H1 (cell line): ENCODE data around the gene ZMYM3. TPM values are rescaled to one million over a fixed set of nuclear protein-coding genes. Genes with fewer than 3 reads are reported as not detected.
A peak's percentile ranks its signal among the peaks of the same experiment; 100 is the strongest.

Source experiments
- CTCF ChIA-PET: fragments of 300-600 bp; sonication (Branson Sonifier 250); formaldehyde crosslinking; loops from one replicate; lab custom pipeline; 2021; ENCODE audit not compliant: partially characterized antibody; lab: Charles Lee
- POLR2A ChIA-PET: fragments of 300-600 bp; sonication (Branson Sonifier 250); formaldehyde crosslinking; loops from one replicate; lab custom pipeline; 2021; ENCODE audit warnings: inconsistent platforms; ENCODE audit not compliant: partially characterized antibody; lab: Charles Lee
- DNase-seq, 2 experiments: peaks; one replicate each; pipeline versions ENCODE4 v3.0.0 to v3.0.0-alpha.2; 2010 to 2022; ENCODE audit warnings: low spot score in 2 of 2, low read depth in 1 of 2, mixed read lengths in 1 of 2
- FAIRE-seq: peaks from 2 replicates; lab custom pipeline; 2011; peaks lifted over from hg19 to GRCh38; lab: Jason Lieb, UNC
- H2AFZ ChIP-seq: 2 replicates; pipeline ENCODE4 v1.8.1; 2012; ENCODE audit warnings: low read length, inconsistent platforms
- H2AK5ac ChIP-seq: 2 replicates; pipeline ENCODE4 v1.6.1; 2013; ENCODE audit warnings: low read depth, low read length
- H2BK120ac ChIP-seq: replicated peaks from 2 replicates; pipeline ENCODE3; 2013; ENCODE audit warnings: low read depth, low read length, inconsistent platforms
- H2BK12ac ChIP-seq: 2 replicates; pipeline ENCODE4 v1.6.1; 2013; ENCODE audit warnings: low read depth, low read length
- H2BK15ac ChIP-seq: 2 replicates; pipeline ENCODE4 v1.6.1; 2013; ENCODE audit warnings: low read length
- H2BK20ac ChIP-seq: 2 replicates; pipeline ENCODE4 v1.6.1; 2013; ENCODE audit warnings: low read length
- H2BK5ac ChIP-seq: 2 replicates; pipeline ENCODE4 v1.6.1; 2013; ENCODE audit warnings: low read depth, low read length
- H3K14ac ChIP-seq: 2 replicates; pipeline ENCODE4 v1.6.1; 2013; ENCODE audit warnings: inconsistent platforms; ENCODE audit not compliant: insufficient read length
- H3K18ac ChIP-seq: 2 replicates; pipeline ENCODE4 v1.6.1; 2013; ENCODE audit warnings: low read length; ENCODE audit errors: extremely low read depth
- H3K23ac ChIP-seq: 2 replicates; pipeline ENCODE4 v1.6.1; 2013; ENCODE audit warnings: inconsistent platforms; ENCODE audit not compliant: insufficient read length
- H3K23me2 ChIP-seq: 2 replicates; pipeline ENCODE4 v1.6.1; 2013; ENCODE audit warnings: low read depth, low read length
- H3K27ac ChIP-seq: 2 replicates; pipeline ENCODE4 v1.6.1; 2011; ENCODE audit warnings: low read depth, low read length, inconsistent platforms
- H3K27me3 ChIP-seq, 4 experiments: replicated peaks in 1 of 4; 1 replicate in 1 of 4; 2 replicates in 3 of 4; pipeline versions ENCODE4 v1.6.1 to v1.8.1; 2011 to 2013; ENCODE audit warnings: low read length in 3 of 4, mild to moderate bottlenecking in 3 of 4, inconsistent platforms in 2 of 4, mixed read lengths in 2 of 4, moderate library complexity in 1 of 4; ENCODE audit not compliant: control insufficient read depth in 3 of 4, insufficient read depth in 3 of 4; ENCODE audit errors: extremely low read depth in 1 of 4
- H3K36me3 ChIP-seq, 4 experiments: 2 replicates each; pipeline versions ENCODE4 v1.6.1 to v1.8.1; 2011 to 2013; ENCODE audit warnings: mild to moderate bottlenecking in 4 of 4, low read length in 3 of 4, moderate library complexity in 2 of 4, control low read depth in 1 of 4, inconsistent platforms in 1 of 4; ENCODE audit not compliant: insufficient read depth in 4 of 4, control insufficient read depth in 2 of 4
- H3K4ac ChIP-seq: replicated peaks from 2 replicates; pipeline ENCODE3; 2013; ENCODE audit warnings: low read length, low read depth, mixed read lengths, inconsistent platforms; ENCODE audit not compliant: insufficient read length
- H3K4me1 ChIP-seq, 4 experiments: replicated peaks in 1 of 4; 1 replicate in 1 of 4; 2 replicates in 3 of 4; pipeline versions ENCODE4 v1.6.1 to v1.8.1; 2011 to 2013; ENCODE audit warnings: low read length in 3 of 4, inconsistent platforms in 2 of 4, mixed read lengths in 1 of 4; ENCODE audit not compliant: insufficient read depth in 4 of 4, control insufficient read depth in 3 of 4
- H3K4me2 ChIP-seq, 2 experiments: 2 replicates each; pipeline versions ENCODE4 v1.6.1 to v1.8.1; 2011 to 2013; ENCODE audit warnings: low read depth in 2 of 2, low read length in 2 of 2, control low read depth in 1 of 2, inconsistent platforms in 1 of 2, mild to moderate bottlenecking in 1 of 2; ENCODE audit not compliant: insufficient read depth in 1 of 2
- H3K4me3 ChIP-seq, 4 experiments: fragments of 200-600, 300-600 bp in 1 of 4; sonication (generic), shearing (Covaris generic), sonication (Bioruptor Twin) in 1 of 4; 2 replicates each; pipeline versions ENCODE4 v1.5.1 to v1.8.1; 2011 to 2016; ENCODE audit warnings: low read length in 4 of 4, low read depth in 3 of 4, control low read depth in 2 of 4, inconsistent platforms in 2 of 4, mild to moderate bottlenecking in 2 of 4, mixed read lengths in 1 of 4, moderate library complexity in 1 of 4; ENCODE audit not compliant: insufficient read depth in 2 of 4; ENCODE audit errors: extremely low read depth in 1 of 4
- H3K56ac ChIP-seq: replicated peaks from 2 replicates; pipeline ENCODE3; 2013; ENCODE audit warnings: low read depth, mild to moderate bottlenecking, mixed read lengths, low read length, inconsistent platforms; ENCODE audit not compliant: insufficient read length
- H3K79me1 ChIP-seq: 2 replicates; pipeline ENCODE4 v1.6.1; 2013; ENCODE audit warnings: low read depth, low read length, control low read depth
- H3K79me2 ChIP-seq, 2 experiments: 2 replicates each; pipeline versions ENCODE4 v1.6.1 to v1.8.1; 2012 to 2013; ENCODE audit warnings: low read length in 2 of 2, mild to moderate bottlenecking in 2 of 2, inconsistent platforms in 1 of 2; ENCODE audit not compliant: insufficient read depth in 2 of 2, control insufficient read depth in 1 of 2
- H3K9ac ChIP-seq, 4 experiments: replicated peaks in 1 of 4; 1 replicate in 1 of 4; 2 replicates in 3 of 4; pipeline versions ENCODE4 v1.6.1 to v1.8.1; 2011 to 2013; ENCODE audit warnings: low read depth in 3 of 4, low read length in 3 of 4, control low read depth in 2 of 4, mild to moderate bottlenecking in 2 of 4, moderate library complexity in 2 of 4, inconsistent platforms in 1 of 4; ENCODE audit errors: extremely low read depth in 1 of 4
- H3K9me3 ChIP-seq, 2 experiments: 2 replicates each; pipeline versions ENCODE4 v1.6.1 to v1.8.1; 2012 to 2013; ENCODE audit warnings: mild to moderate bottlenecking in 2 of 2, moderate library complexity in 2 of 2, control low read depth in 1 of 2, inconsistent platforms in 1 of 2, low read depth in 1 of 2, low read length in 1 of 2, mixed read lengths in 1 of 2; ENCODE audit not compliant: insufficient read depth in 2 of 2
- H4K20me1 ChIP-seq, 2 experiments: replicated peaks in 1 of 2; 2 replicates each; pipeline versions ENCODE3 to v1.8.1; 2011 to 2013; ENCODE audit warnings: inconsistent platforms in 2 of 2, low read length in 2 of 2, mild to moderate bottlenecking in 1 of 2; ENCODE audit not compliant: insufficient read depth in 2 of 2, control insufficient read depth in 1 of 2
- H4K5ac ChIP-seq: 2 replicates; pipeline ENCODE4 v1.6.1; 2013; ENCODE audit warnings: low read length, low read depth, mixed read lengths, inconsistent platforms; ENCODE audit not compliant: insufficient read length
- H4K8ac ChIP-seq: 2 replicates; pipeline ENCODE4 v1.8.0; 2013; ENCODE audit warnings: mild to moderate bottlenecking, moderate library complexity, low read length, inconsistent platforms; ENCODE audit not compliant: insufficient read depth; ENCODE audit errors: extremely low read depth
- H4K91ac ChIP-seq: replicated peaks from 2 replicates; pipeline ENCODE3; 2013; ENCODE audit warnings: low read length, mixed read lengths, inconsistent platforms; ENCODE audit not compliant: insufficient read length
- BCL11A ChIP-seq, 2 experiments: IDR thresholded peaks; one replicate each; pipeline ENCODE4 v1.6.1; 2011; ENCODE audit warnings: low read depth in 2 of 2, low read length in 2 of 2, mild to moderate bottlenecking in 2 of 2
- CREB1 ChIP-seq: IDR thresholded peaks from 2 replicates; pipeline ENCODE4 v1.6.1; 2012; ENCODE audit warnings: inconsistent platforms
- E2F6 ChIP-seq: IDR thresholded peaks from 2 replicates; pipeline ENCODE4 v1.6.1; 2012; ENCODE audit warnings: inconsistent platforms
- GTF2F1 ChIP-seq: IDR thresholded peaks from 2 replicates; pipeline ENCODE4 v1.6.1; 2012; ENCODE audit warnings: low read depth, low read length, improper control_type of control experiment, borderline replicate concordance
- RXRA ChIP-seq: IDR thresholded peaks from 2 replicates; pipeline ENCODE4 v1.6.1; 2011; ENCODE audit warnings: low read depth, mild to moderate bottlenecking, low read length, moderate library complexity; ENCODE audit not compliant: insufficient read depth
- SRF ChIP-seq: IDR thresholded peaks from 2 replicates; pipeline ENCODE4 v1.6.1; 2011; ENCODE audit warnings: mild to moderate bottlenecking, low read depth, low read length, moderate library complexity
- TAF7 ChIP-seq: optimal IDR thresholded peaks from 2 replicates; pipeline ENCODE3; 2011; ENCODE audit warnings: low read depth, mild to moderate bottlenecking, inconsistent platforms, low read length, moderate library complexity, borderline replicate concordance
- TBP ChIP-seq: IDR thresholded peaks from 2 replicates; pipeline ENCODE4 v1.6.1; 2011; ENCODE audit warnings: low read depth, low read length, improper control_type of control experiment
- WGBS, 2 experiments: shearing (Covaris generic) in 1 of 2; methylation state at CpG; one replicate each; pipeline versions ENCODE4 v1.1.6 to v1.1.7; 2013 to 2015; ENCODE audit warnings: low lambda C conversion rate in 2 of 2, mixed read lengths in 2 of 2, inconsistent platforms in 1 of 2, low coverage in 1 of 2, missing lambda C conversion rate in 1 of 2; ENCODE audit not compliant: insufficient replicate concordance in 2 of 2, insufficient coverage in 1 of 2, insufficient read length in 1 of 2; ENCODE audit errors: extremely low coverage in 1 of 2, missing lambda C conversion rate in 1 of 2; 5-methylcytosine and 5-hydroxymethylcytosine counted together
- polyA plus RNA-seq, 7 experiments: library from polyadenylated mRNA; depleted of rRNA in 3 of 7; stranded (reverse) in 5 of 7; unstranded in 2 of 7; fragments of >200 nt in 5 of 7; fragments of 200-250 nt in 2 of 7; gene quantifications; 1 replicate in 5 of 7; 2 replicates in 1 of 7; 4 replicates in 1 of 7; pipeline versions ENCODE4 v1.2.1 to v1.2.3, GENCODE V29; 2011 to 2013; ENCODE audit warnings: missing spikeins in 2 of 7, mixed read lengths in 2 of 7
- total RNA-seq: library from RNA; stranded (reverse); fragmentation: NEBNext Ultra II Directional; extraction: Animal tissue kit (Norgen Biotek cat#: 25700); gene quantifications from 2 replicates; pipeline ENCODE4 v1.2.1, GENCODE V29; 2021

ZMYM3 gene
- total and polyA plus RNA-seq, 2 of the 8 experiments (the other 6 are each of a cell fraction or from before 2014, with no cell fraction given), result 56.7 to 82.0 TPM

DNA sequence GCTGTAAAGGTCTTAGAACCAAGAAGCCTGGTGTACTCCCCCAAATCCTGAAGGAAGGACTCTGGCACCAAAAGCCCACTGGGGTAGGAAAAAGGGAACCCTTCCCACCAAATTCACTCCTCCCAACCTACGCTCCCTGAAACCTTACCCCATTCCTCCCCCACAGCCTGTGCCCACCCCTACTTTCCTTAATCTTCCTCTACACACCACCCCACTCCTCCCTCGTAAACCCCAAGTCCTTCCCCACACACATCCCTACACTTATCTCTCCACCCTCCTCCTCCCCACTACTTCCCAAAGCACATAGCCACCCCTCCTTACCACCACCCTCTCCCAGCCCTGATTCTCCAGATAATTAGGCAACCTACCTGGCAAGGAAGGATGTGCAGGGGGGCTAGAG is 1.7 kb downstream of the ZMYM3 start:
- Histone ChIP-seq H2BK15ac (no peak overlapping the region), H3K4me3 (peak overlapping the region; percentile 42 to 99 (median 48); a peak in 7 of 8 replicates), H3K9me3 (no peaks in the 10 kb centered on the region), H3K4ac (no peak overlapping the region), H3K79me1 (no peaks in the 10 kb centered on the region; the same call in 1 of the 2 replicates), H3K23ac (no peak overlapping the region), H3K79me2 (peaks cover 0 to 26% of the 10 kb centered on the region in 2 experiments; a peak in 2 of 4 replicates), H3K27ac (no peak overlapping the region), H3K23me2 (peaks cover 6% of the 10 kb centered on the region; the same call in 1 of the 2 replicates), H4K20me1 (peaks cover 0 to 1% of the 10 kb centered on the region in 2 experiments), H3K27me3 (no peaks in the 10 kb centered on the region), H2BK5ac (no peak overlapping the region), H2BK120ac (no peak overlapping the region), H3K4me2 (peak overlapping the region; percentile 69 to 89), H2AK5ac (no peak overlapping the region), H3K36me3 (peaks cover 9 to 39% (median 28%) of the 10 kb centered on the region in 4 experiments), H3K9ac (peak overlapping the region in 1 of 4 experiments; percentile 6; a peak in 1 of 7 replicates), H3K14ac (no peak overlapping the region), H4K5ac (no peak overlapping the region), H3K4me1 (peaks cover 0 to 5% (median 3%) of the 10 kb centered on the region in 4 experiments; a peak in 4 of 7 replicates), H4K91ac (no peak overlapping the region), H3K18ac (no peak overlapping the region; the same call in 1 of the 2 replicates), H2BK20ac (no peak overlapping the region), H4K8ac (no peak overlapping the region), H3K56ac (no peak overlapping the region), H2AFZ (no peak overlapping the region), H2BK12ac (no peak overlapping the region)
- POLR2A ChIA-PET, result interaction anchor here (1.3 to 4.6 kb wide), 4 partner anchors 32 to 134 kb away, joined by 3 to 20 read pairs (median 4); partner anchors contain the start of genes MED12 and NONO
- no peak for DNase-seq
- TF ChIP-seq GTF2F1 (no peak), RXRA (no peak), TAF7 (no peak), E2F6 (no peak), SRF (no peak), BCL11A (IDR thresholded peaks at IDR 0.05; ENCODE audit: low read depth in 2 of 2, low read length in 2 of 2) (no peak), CREB1 (no peak), TBP (no peak)
- CTCF ChIA-PET, result interaction anchor here (0.9 kb wide), 1 partner anchor 12 kb away, joined by 3 read pairs; no protein-coding TSS in a partner anchor
- WGBS, 2 experiments, result 43 to 100% methylated on average over 1 of the region's 2 CpGs
- no peak for FAIRE-seq
